GM23338 (cell line): ENCODE results near the gene NPC2.

Experiments used
- CREB1 ChIP-seq: fragments of 250-450 bp; sonication (Bioruptor Pico); IDR thresholded peaks from 2 replicates; pipeline ENCODE4 v1.5.0; 2020; ENCODE audit warnings: low read depth, mild to moderate bottlenecking, moderate library complexity
- EZH2phosphoT487 ChIP-seq: fragments of 200-600 bp; sonication (generic); IDR thresholded peaks from one replicate; pipeline ENCODE4 v1.8.1; 2018; ENCODE audit warnings: antibody characterized with exemption; ENCODE audit not compliant: unreplicated experiment
- POLR2AphosphoS5 ChIP-seq: IDR thresholded peaks from 2 replicates; pipeline ENCODE4 v1.6.1; 2016; ENCODE audit warnings: antibody characterized with exemption, low read depth
- STAT1 ChIP-seq: IDR thresholded peaks from one replicate; pipeline ENCODE4 v1.6.1; 2016; ENCODE audit warnings: antibody characterized with exemption; ENCODE audit not compliant: unreplicated experiment
- ZNF114 ChIP-seq: fragments of 250-450 bp; sonication (Bioruptor Pico); IDR thresholded peaks from 2 replicates; pipeline ENCODE4 v1.5.0; 2020; ENCODE audit warnings: mild to moderate bottlenecking, moderate library complexity
- TF ChIP-seq, protein P1 (sequence below), 2 experiments: fragments of 200-600 bp in 1 of 2; sonication (generic) in 1 of 2; conservative IDR thresholded peaks; 2 replicates each; pipeline versions ENCODE4 v1.5.1 to v1.6.1; 2016 to 2017; ENCODE audit warnings: antibody characterized with exemption in 2 of 2, low read depth in 2 of 2, mild to moderate bottlenecking in 2 of 2, moderate library complexity in 1 of 2
- TF ChIP-seq, protein P2 (sequence below): IDR thresholded peaks from one replicate; pipeline ENCODE4 v1.6.1; 2018; ENCODE audit warnings: antibody characterized with exemption; ENCODE audit not compliant: unreplicated experiment

DNA sequence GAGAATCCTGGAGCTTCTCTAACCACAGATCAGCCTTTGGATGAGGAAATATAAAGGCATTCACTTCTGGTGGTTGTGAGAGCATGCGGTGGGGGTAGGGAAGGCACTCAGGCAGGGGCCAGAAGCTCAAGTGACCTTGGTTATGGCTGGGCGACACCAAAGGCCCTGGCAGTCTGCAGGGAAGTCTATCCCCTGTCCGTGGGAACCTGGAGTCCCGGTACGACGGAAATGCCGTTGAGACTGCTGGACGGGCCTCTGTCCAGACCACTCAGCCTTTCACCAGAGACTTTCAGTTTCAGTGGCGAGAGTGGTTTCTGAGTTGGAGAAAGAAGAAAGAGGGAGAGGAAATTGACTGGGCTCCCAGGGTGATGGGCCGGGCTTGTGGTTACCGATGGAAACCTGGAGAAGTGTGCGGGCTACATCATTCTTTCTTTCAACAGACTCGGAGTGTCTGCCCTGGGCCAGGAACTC, 21.4 kb upstream of the NPC2 start:
- TF ChIP-seq, protein P1, sequence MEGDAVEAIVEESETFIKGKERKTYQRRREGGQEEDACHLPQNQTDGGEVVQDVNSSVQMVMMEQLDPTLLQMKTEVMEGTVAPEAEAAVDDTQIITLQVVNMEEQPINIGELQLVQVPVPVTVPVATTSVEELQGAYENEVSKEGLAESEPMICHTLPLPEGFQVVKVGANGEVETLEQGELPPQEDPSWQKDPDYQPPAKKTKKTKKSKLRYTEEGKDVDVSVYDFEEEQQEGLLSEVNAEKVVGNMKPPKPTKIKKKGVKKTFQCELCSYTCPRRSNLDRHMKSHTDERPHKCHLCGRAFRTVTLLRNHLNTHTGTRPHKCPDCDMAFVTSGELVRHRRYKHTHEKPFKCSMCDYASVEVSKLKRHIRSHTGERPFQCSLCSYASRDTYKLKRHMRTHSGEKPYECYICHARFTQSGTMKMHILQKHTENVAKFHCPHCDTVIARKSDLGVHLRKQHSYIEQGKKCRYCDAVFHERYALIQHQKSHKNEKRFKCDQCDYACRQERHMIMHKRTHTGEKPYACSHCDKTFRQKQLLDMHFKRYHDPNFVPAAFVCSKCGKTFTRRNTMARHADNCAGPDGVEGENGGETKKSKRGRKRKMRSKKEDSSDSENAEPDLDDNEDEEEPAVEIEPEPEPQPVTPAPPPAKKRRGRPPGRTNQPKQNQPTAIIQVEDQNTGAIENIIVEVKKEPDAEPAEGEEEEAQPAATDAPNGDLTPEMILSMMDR (conservative IDR thresholded peaks at IDR 0.05; ENCODE audit: low read depth in 2 of 2) = no peak
- no peak for TF ChIP-seq STAT1
- no peak for TF ChIP-seq CREB1 (CRISPR knock-in tag)
- no peak for TF ChIP-seq POLR2AphosphoS5
- TF ChIP-seq EZH2phosphoT487 = no peak
- TF ChIP-seq ZNF114 (CRISPR knock-in tag) = no peak
- TF ChIP-seq, protein P2, sequence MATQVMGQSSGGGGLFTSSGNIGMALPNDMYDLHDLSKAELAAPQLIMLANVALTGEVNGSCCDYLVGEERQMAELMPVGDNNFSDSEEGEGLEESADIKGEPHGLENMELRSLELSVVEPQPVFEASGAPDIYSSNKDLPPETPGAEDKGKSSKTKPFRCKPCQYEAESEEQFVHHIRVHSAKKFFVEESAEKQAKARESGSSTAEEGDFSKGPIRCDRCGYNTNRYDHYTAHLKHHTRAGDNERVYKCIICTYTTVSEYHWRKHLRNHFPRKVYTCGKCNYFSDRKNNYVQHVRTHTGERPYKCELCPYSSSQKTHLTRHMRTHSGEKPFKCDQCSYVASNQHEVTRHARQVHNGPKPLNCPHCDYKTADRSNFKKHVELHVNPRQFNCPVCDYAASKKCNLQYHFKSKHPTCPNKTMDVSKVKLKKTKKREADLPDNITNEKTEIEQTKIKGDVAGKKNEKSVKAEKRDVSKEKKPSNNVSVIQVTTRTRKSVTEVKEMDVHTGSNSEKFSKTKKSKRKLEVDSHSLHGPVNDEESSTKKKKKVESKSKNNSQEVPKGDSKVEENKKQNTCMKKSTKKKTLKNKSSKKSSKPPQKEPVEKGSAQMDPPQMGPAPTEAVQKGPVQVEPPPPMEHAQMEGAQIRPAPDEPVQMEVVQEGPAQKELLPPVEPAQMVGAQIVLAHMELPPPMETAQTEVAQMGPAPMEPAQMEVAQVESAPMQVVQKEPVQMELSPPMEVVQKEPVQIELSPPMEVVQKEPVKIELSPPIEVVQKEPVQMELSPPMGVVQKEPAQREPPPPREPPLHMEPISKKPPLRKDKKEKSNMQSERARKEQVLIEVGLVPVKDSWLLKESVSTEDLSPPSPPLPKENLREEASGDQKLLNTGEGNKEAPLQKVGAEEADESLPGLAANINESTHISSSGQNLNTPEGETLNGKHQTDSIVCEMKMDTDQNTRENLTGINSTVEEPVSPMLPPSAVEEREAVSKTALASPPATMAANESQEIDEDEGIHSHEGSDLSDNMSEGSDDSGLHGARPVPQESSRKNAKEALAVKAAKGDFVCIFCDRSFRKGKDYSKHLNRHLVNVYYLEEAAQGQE = no peak
